HepG2 (cell line): ENCODE results near the gene LRRC39.

ENCODE experiments used
- CEBPB ChIP-seq: IDR thresholded peaks from 2 replicates; pipeline ENCODE4 v1.6.1; 2011; ENCODE audit warnings: low read depth, low read length, improper control_type of control experiment, borderline replicate concordance
- MEIS1 ChIP-seq: sonication (generic); formaldehyde crosslinking; IDR thresholded peaks from 2 replicates; pipeline ENCODE4 v1.9.0; 2021; ENCODE audit warnings: mild to moderate bottlenecking, missing genetic modification reagents, moderate library complexity, borderline replicate concordance
- YY1 ChIP-seq: IDR thresholded peaks from 2 replicates; pipeline ENCODE4 v1.6.1; 2011; ENCODE audit warnings: low read length, low read depth, moderate library complexity, mild to moderate bottlenecking; ENCODE audit not compliant: insufficient read depth, insufficient replicate concordance

DNA sequence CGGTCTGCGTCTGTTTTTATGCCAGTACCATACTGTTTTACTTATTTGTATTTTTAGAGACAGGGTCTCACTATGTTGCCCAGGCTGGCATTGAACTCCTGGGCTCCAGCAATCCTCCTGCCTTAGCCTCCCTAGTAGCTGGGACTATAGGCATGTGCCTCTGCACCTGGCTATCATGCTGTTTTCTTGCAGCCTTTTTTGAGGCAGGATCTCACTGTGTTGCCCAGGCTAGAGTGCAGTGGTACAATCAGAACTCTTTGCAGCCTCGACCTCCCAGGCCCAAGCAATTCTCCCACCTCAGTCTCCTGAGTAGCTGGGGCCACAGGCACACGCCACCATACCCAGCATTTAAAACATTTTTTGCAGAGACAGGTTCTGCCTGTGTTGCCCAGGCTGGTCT is 5.3 kb upstream of the LRRC39 start:
- TF ChIP-seq CEBPB (no peak), MEIS1 (no peak), YY1 (no peak)
